NCI-H1048 (cell line): Measurements from ENCODE around the gene GOLGA6A.

Experiments
- DNase-seq: peaks from one replicate; lab custom pipeline; 2025; lab: John Stamatoyannopoulos, UW

Gene GOLGA6A

GRCh38 chr15:74036271-74037170, 45.8 kb downstream of the GOLGA6A start:
- no peak for DNase-seq

- DNase-seq: no peak
Observed at GRCh38 chr15:74035121-74036017, 47.0 kb downstream of the GOLGA6A start.

GRCh38 chr15:74034206-74034755, 48.1 kb downstream of the GOLGA6A start:
- no peak for DNase-seq

GRCh38 chr15:74032606-74033561, 49.5 kb downstream of the GOLGA6A start:
- DNase-seq: no peak

GRCh38 chr15:74032046-74032445, 50.3 kb downstream of the GOLGA6A start:
- no peak for DNase-seq

GRCh38 chr15:74028646-74029045, 53.7 kb downstream of the GOLGA6A start:
- no peak for DNase-seq

- no peak for DNase-seq
Observed at GRCh38 chr15:74027688-74028087, 54.7 kb downstream of the GOLGA6A start.

- no peak for DNase-seq
Observed at GRCh38 chr15:74025436-74025835, 56.9 kb downstream of the GOLGA6A start.

- DNase-seq: no peak
Observed at GRCh38 chr15:74024687-74025086, 57.7 kb downstream of the GOLGA6A start.

GRCh38 chr15:74022706-74023470, 59.5 kb downstream of the GOLGA6A start:
- no peak for DNase-seq
